ENCODE results near the gene ODF2.

The ODF2 gene

DNA sequence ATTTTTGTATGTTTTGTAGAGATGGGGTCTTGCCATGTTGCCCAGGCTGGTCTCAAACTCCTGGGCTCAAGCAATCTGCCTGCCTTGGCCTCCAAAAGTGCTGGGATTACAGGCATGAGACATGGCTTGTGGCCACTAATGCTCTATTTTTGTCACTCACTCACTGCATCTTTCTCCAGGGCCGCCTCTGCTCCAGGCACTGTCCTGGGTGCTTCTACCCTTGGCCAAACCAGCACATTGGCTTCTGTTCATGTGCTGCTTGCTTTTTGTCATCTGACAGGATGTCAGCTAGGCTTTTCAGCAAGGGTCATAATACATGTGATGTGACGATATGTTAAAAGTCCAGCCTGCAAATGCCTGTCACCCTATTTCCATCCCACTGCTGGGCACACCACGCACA is 3.2 kb downstream of the ODF2 start:
- 0 out of 2 replicates have a peak, but pooled peaks cover 7% of the 10 kb centered on the region for H3K79me2 ChIP-seq (ENCODE audit: insufficient read depth, low read length)
- TF ChIP-seq, protein P1, sequence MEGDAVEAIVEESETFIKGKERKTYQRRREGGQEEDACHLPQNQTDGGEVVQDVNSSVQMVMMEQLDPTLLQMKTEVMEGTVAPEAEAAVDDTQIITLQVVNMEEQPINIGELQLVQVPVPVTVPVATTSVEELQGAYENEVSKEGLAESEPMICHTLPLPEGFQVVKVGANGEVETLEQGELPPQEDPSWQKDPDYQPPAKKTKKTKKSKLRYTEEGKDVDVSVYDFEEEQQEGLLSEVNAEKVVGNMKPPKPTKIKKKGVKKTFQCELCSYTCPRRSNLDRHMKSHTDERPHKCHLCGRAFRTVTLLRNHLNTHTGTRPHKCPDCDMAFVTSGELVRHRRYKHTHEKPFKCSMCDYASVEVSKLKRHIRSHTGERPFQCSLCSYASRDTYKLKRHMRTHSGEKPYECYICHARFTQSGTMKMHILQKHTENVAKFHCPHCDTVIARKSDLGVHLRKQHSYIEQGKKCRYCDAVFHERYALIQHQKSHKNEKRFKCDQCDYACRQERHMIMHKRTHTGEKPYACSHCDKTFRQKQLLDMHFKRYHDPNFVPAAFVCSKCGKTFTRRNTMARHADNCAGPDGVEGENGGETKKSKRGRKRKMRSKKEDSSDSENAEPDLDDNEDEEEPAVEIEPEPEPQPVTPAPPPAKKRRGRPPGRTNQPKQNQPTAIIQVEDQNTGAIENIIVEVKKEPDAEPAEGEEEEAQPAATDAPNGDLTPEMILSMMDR (IDR thresholded peaks at IDR 0.05; ENCODE audit: low read length) = no peak
- TF ChIP-seq EZH2 (IDR thresholded peaks at IDR 0.05; ENCODE audit: borderline replicate concordance, low read length) = no peak
- no peaks in the 10 kb centered on the region for H4K20me1 ChIP-seq (ENCODE audit: insufficient read depth, low read length)
- H3K27me3 ChIP-seq (ENCODE audit: insufficient read depth, low read length) = no peaks in the 10 kb centered on the region
- no peak overlapping the region for H3K27ac ChIP-seq (ENCODE audit: low read depth, low read length, poor library complexity, severe bottlenecking)
- H3K36me3 ChIP-seq (ENCODE audit: insufficient read depth, low read length) = peaks cover 49% of the 10 kb centered on the region
- no peak overlapping the region for H3K9ac ChIP-seq (ENCODE audit: low read length)
- no peak overlapping the region for H3K4me3 ChIP-seq (ENCODE audit: low read depth, low read length, poor library complexity, severe bottlenecking)
- no peaks in the 10 kb centered on the region for H3K9me2 ChIP-seq (ENCODE audit: low read depth, low read length)
- no peak overlapping the region for H3K4me2 ChIP-seq (ENCODE audit: low read length)
- no peaks in the 10 kb centered on the region for H3F3A ChIP-seq (ENCODE audit: insufficient read depth, low read length)
- H3K9me3 ChIP-seq (ENCODE audit: low read length) = no peaks in the 10 kb centered on the region
- peaks cover 12% of the 10 kb centered on the region for H3K4me1 ChIP-seq (ENCODE audit: insufficient read depth, low read length, severe bottlenecking)
- H2AFZ ChIP-seq (ENCODE audit: low read length) = no peak overlapping the region

DNA sequence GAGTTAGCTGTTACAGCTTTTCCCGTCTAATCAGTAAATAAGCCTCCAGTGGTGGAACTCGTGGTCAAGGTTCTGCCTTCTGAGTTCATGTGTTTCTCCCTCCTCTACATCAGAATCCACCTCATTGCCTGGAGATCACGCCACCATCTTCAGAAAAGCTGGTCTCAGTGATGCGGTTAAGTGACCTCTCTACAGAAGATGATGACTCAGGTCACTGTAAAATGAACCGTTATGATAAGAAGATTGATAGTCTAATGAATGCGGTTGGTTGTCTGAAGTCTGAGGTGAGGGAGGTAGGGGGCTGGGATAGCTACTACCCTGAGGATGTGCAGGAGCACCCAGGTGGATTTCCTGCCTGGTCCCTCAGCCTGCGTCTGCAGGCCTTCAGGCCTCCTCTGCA is 13.3 kb downstream of the ODF2 start:
- TF ChIP-seq, protein P1 (IDR thresholded peaks at IDR 0.05; ENCODE audit: low read length) = no peak
- no peak for TF ChIP-seq EZH2 (IDR thresholded peaks at IDR 0.05; ENCODE audit: borderline replicate concordance, low read length)
- Histone ChIP-seq H3K36me3 (ENCODE audit: insufficient read depth, low read length) (peaks cover 44% of the 10 kb centered on the region), H3K9me3 (ENCODE audit: low read length) (no peaks in the 10 kb centered on the region), H4K20me1 (ENCODE audit: insufficient read depth, low read length) (no peaks in the 10 kb centered on the region), H3K79me2 (ENCODE audit: insufficient read depth, low read length) (no peaks in the 10 kb centered on the region), H3K9me2 (ENCODE audit: low read depth, low read length) (no peaks in the 10 kb centered on the region), H3K4me2 (ENCODE audit: low read length) (no peak overlapping the region), H3F3A (ENCODE audit: insufficient read depth, low read length) (no peaks in the 10 kb centered on the region), H3K4me1 (ENCODE audit: insufficient read depth, low read length, severe bottlenecking) (no peaks in the 10 kb centered on the region), H3K27me3 (ENCODE audit: insufficient read depth, low read length) (no peaks in the 10 kb centered on the region), H3K4me3 (ENCODE audit: low read depth, low read length, poor library complexity, severe bottlenecking) (no peak overlapping the region), H3K9ac (ENCODE audit: low read length) (no peak overlapping the region), H3K27ac (ENCODE audit: low read depth, low read length, poor library complexity, severe bottlenecking) (no peak overlapping the region), H2AFZ (ENCODE audit: low read length) (no peak overlapping the region)

- Histone ChIP-seq H3K4me2 (ENCODE audit: low read length) (no peak overlapping the region), H3K27ac (ENCODE audit: low read depth, low read length, poor library complexity, severe bottlenecking) (no peak overlapping the region), H3F3A (ENCODE audit: insufficient read depth, low read length) (no peaks in the 10 kb centered on the region), H3K4me1 (ENCODE audit: insufficient read depth, low read length, severe bottlenecking) (no peaks in the 10 kb centered on the region), H4K20me1 (ENCODE audit: insufficient read depth, low read length) (no peaks in the 10 kb centered on the region), H3K27me3 (ENCODE audit: insufficient read depth, low read length) (no peaks in the 10 kb centered on the region), H3K9ac (ENCODE audit: low read length) (no peak overlapping the region), H3K79me2 (ENCODE audit: insufficient read depth, low read length) (no peaks in the 10 kb centered on the region), H2AFZ (ENCODE audit: low read length) (no peak overlapping the region), H3K9me2 (ENCODE audit: low read depth, low read length) (no peaks in the 10 kb centered on the region), H3K9me3 (ENCODE audit: low read length) (no peaks in the 10 kb centered on the region), H3K36me3 (ENCODE audit: insufficient read depth, low read length) (peaks cover 46% of the 10 kb centered on the region), H3K4me3 (ENCODE audit: low read depth, low read length, poor library complexity, severe bottlenecking) (no peak overlapping the region)
- TF ChIP-seq, protein P1 (IDR thresholded peaks at IDR 0.05; ENCODE audit: low read length) = no peak
- TF ChIP-seq EZH2 (IDR thresholded peaks at IDR 0.05; ENCODE audit: borderline replicate concordance, low read length) = no peak
Measured at GRCh38 chr9:128470560-128470959, 14.8 kb downstream of the ODF2 start.

Measured in OCI-LY1 (cell line).